Measurements from ENCODE around the gene AK1. TPM values are rescaled to one million over a fixed set of nuclear protein-coding genes. Genes with fewer than 3 reads are reported as not detected.

Gene AK1
- total RNA-seq, 2 donors from 2014 or later, result 263 to 398 TPM

DNA sequence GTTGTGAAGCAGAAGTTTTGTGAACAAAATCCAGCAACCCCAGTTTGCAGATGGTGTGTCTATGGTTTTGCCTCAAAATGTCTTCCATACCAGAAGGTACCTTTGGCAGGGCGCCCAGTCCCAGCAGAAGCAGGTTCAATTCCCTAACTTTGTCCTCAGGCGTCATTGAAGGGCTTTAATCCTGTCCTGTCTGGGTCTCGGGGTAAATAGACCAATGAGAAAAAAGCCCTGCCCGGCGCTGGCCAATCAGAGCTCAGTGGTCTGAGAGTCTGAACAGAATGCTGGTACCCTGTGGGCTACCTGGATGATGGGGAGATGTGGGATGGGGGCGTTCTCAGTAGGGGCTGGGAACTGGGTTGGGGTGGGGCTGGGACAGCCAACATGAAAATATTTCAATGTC is 45.6 kb upstream of the AK1 start:
- Histone ChIP-seq H3K4me1 (peaks cover 0 to 47% of the 10 kb centered on the region in 2 donors), H3K4me3 (no peak overlapping the region), H3K27me3 (peaks cover 5 to 16% of the 10 kb centered on the region in 2 donors), H3K27ac (no peak overlapping the region), H3K36me3 (no peaks in the 10 kb centered on the region), H3K9me3 (no peaks in the 10 kb centered on the region)
- TF ChIP-seq, protein P1, sequence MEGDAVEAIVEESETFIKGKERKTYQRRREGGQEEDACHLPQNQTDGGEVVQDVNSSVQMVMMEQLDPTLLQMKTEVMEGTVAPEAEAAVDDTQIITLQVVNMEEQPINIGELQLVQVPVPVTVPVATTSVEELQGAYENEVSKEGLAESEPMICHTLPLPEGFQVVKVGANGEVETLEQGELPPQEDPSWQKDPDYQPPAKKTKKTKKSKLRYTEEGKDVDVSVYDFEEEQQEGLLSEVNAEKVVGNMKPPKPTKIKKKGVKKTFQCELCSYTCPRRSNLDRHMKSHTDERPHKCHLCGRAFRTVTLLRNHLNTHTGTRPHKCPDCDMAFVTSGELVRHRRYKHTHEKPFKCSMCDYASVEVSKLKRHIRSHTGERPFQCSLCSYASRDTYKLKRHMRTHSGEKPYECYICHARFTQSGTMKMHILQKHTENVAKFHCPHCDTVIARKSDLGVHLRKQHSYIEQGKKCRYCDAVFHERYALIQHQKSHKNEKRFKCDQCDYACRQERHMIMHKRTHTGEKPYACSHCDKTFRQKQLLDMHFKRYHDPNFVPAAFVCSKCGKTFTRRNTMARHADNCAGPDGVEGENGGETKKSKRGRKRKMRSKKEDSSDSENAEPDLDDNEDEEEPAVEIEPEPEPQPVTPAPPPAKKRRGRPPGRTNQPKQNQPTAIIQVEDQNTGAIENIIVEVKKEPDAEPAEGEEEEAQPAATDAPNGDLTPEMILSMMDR (IDR thresholded peaks at IDR 0.05), result no peak
- DNase-seq (ENCODE audit: low spot score), result no peak

GRCh38 chr9:127921557-127922120 is 44.2 kb upstream of the AK1 start:
- Histone ChIP-seq H3K9me3 (no peaks in the 10 kb centered on the region), H3K27me3 (peaks cover 0 to 2% of the 10 kb centered on the region in 2 donors), H3K4me3 (peak overlapping the region in 1 of 2 donors; percentile 31), H3K36me3 (no peaks in the 10 kb centered on the region), H3K4me1 (peaks cover 0 to 44% of the 10 kb centered on the region in 2 donors), H3K27ac (no peak overlapping the region)
- TF ChIP-seq, protein P1 (IDR thresholded peaks at IDR 0.05), result peak; percentile 97
- DNase-seq (ENCODE audit: low spot score), result no peak

GRCh38 chr9:127920794-127921193 is 43.3 kb upstream of the AK1 start:
- Histone ChIP-seq H3K27me3 (no peaks in the 10 kb centered on the region), H3K36me3 (no peaks in the 10 kb centered on the region), H3K27ac (no peak overlapping the region), H3K9me3 (no peaks in the 10 kb centered on the region), H3K4me1 (peaks cover 0 to 50% of the 10 kb centered on the region in 2 donors), H3K4me3 (no peak overlapping the region)
- TF ChIP-seq, protein P1 (IDR thresholded peaks at IDR 0.05), result no peak
- no peak for DNase-seq (ENCODE audit: low spot score)

GRCh38 chr9:127919253-127919815 is 41.9 kb upstream of the AK1 start:
- Histone ChIP-seq H3K4me1 (peaks cover 0 to 62% of the 10 kb centered on the region in 2 donors), H3K27ac (peak overlapping the region; percentile 28 to 64), H3K9me3 (no peaks in the 10 kb centered on the region), H3K36me3 (no peaks in the 10 kb centered on the region), H3K4me3 (no peak overlapping the region), H3K27me3 (no peaks in the 10 kb centered on the region)
- peak; percentile 98 for DNase-seq (ENCODE audit: low spot score)
- TF ChIP-seq, protein P1 (IDR thresholded peaks at IDR 0.05), result no peak

DNA sequence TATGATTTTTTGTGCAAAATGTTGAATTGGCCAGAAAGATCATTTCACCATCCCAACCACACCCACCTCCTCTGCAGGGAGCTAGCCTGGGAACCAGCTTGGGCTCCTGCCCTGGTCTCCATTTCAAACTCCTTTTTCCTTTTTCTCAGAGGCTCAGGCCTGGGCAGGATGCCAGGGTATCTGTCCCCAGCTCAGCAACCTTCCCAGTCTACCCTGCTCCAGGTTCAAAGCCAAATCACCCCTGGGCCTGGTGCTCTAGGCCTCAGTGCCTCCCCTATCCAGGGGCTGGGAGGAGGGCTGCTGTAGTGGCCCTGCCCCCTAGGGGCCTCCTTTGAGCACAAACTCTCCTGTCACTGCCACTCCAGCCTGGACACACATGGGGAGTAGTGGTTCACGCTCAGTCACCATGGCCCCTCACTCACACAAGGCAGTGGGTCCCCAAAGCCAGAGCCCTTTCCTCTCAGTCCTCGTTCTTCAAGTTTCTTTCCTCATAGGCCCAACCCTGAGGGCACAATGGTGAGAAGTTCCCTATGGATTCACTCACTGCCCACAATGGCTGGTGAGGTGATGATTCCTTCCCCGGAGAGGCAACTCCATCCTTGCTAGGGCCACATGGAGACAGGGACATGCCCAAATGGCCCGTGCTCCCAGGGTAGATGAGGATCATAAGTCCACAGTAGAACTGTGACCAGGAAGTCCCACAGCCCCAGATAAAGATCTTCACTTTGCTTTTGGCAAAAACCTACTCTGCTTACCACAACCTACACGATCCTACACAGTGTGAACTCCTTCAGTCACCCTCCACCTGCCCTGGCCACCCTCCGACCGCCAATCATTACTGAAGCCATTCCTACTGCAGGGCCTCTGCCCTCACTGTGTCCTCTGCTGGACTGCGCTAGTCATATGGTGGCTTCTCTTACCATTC is 41.0 kb upstream of the AK1 start:
- Histone ChIP-seq H3K27me3 (no peaks in the 10 kb centered on the region), H3K4me3 (no peak overlapping the region), H3K9me3 (no peaks in the 10 kb centered on the region), H3K27ac (peak overlapping the region; percentile 28 to 64), H3K4me1 (peaks cover 0 to 62% of the 10 kb centered on the region in 2 donors), H3K36me3 (no peaks in the 10 kb centered on the region)
- TF ChIP-seq, protein P1 (IDR thresholded peaks at IDR 0.05), result no peak
- DNase-seq (ENCODE audit: low spot score), result no peak
